Measurements from ENCODE around the gene ADCY9. TPM values are rescaled to one million over a fixed set of nuclear protein-coding genes. Genes with fewer than 3 reads are reported as not detected.
"Not testable (repeated sequence)": the region's sequence is repeated elsewhere in the genome, so short reads cannot be mapped to it uniquely, and the experiment has no call there.

The ADCY9 gene
- total RNA-seq, 2 donors from 2014 or later, result 1.2 to 3.3 TPM

DNA sequence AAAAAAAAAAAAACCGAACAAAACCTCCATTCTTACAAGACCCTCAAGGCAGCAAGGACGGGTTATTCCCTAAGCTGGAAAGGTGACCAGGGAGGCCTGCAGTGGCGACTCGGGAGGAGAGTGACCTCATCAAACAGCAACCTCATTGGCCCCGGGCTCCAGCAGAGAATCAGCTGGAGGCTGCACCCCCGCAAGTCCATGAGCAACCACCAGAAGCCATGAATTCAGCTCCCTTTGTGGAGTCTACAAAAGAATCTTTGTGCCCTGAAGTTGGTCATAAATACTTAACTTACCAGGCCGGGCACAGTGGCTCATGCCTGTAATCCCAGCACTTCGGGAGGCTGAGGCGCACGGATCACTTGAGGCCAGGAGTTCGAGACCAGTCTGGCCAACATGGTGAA is 154.8 kb downstream of the ADCY9 start:
- 67 to 85% methylated on average over 9 to 11 of the region's 11 CpGs for WGBS, 2 experiments (ENCODE audit: insufficient coverage in 1 of 2, insufficient read length in 1 of 2)
- peaks cover 8% of the 10 kb centered on the region for H3K36me3 Mint-ChIP-seq (ENCODE audit: low read depth)
- H3K4me3 Mint-ChIP-seq, result no peak overlapping the region
- Histone ChIP-seq H3K27me3 (ENCODE audit: control insufficient read depth, insufficient read depth, low read length, poor library complexity, severe bottlenecking) (no peaks in the 10 kb centered on the region), H3K9ac (ENCODE audit: extremely low read depth, low read length, poor library complexity, severe bottlenecking) (no peak overlapping the region), H3K36me3 (ENCODE audit: control insufficient read depth, insufficient read depth, low read length) (no peaks in the 10 kb centered on the region), H3K4me1 (ENCODE audit: control insufficient read depth, insufficient read depth, low read length) (peaks cover 3% of the 10 kb centered on the region), H3K27ac (ENCODE audit: low read depth, low read length) (no peak overlapping the region), H3K4me3 (ENCODE audit: low read length) (no peak overlapping the region), H3K9me3 (ENCODE audit: control insufficient read depth, low read length) (no peaks in the 10 kb centered on the region)
- peaks cover 24% of the 10 kb centered on the region for H3K27me3 Mint-ChIP-seq (ENCODE audit: insufficient read depth)
- TF ChIP-seq, protein P1, sequence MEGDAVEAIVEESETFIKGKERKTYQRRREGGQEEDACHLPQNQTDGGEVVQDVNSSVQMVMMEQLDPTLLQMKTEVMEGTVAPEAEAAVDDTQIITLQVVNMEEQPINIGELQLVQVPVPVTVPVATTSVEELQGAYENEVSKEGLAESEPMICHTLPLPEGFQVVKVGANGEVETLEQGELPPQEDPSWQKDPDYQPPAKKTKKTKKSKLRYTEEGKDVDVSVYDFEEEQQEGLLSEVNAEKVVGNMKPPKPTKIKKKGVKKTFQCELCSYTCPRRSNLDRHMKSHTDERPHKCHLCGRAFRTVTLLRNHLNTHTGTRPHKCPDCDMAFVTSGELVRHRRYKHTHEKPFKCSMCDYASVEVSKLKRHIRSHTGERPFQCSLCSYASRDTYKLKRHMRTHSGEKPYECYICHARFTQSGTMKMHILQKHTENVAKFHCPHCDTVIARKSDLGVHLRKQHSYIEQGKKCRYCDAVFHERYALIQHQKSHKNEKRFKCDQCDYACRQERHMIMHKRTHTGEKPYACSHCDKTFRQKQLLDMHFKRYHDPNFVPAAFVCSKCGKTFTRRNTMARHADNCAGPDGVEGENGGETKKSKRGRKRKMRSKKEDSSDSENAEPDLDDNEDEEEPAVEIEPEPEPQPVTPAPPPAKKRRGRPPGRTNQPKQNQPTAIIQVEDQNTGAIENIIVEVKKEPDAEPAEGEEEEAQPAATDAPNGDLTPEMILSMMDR (conservative IDR thresholded peaks at IDR 0.05), result no peak
- no peak overlapping the region for H3K27ac Mint-ChIP-seq
- H3K9me3 Mint-ChIP-seq, result peaks cover 5% of the 10 kb centered on the region
- peak; percentile 68 for DNase-seq
- peaks cover 18% of the 10 kb centered on the region for H3K4me1 Mint-ChIP-seq

DNA sequence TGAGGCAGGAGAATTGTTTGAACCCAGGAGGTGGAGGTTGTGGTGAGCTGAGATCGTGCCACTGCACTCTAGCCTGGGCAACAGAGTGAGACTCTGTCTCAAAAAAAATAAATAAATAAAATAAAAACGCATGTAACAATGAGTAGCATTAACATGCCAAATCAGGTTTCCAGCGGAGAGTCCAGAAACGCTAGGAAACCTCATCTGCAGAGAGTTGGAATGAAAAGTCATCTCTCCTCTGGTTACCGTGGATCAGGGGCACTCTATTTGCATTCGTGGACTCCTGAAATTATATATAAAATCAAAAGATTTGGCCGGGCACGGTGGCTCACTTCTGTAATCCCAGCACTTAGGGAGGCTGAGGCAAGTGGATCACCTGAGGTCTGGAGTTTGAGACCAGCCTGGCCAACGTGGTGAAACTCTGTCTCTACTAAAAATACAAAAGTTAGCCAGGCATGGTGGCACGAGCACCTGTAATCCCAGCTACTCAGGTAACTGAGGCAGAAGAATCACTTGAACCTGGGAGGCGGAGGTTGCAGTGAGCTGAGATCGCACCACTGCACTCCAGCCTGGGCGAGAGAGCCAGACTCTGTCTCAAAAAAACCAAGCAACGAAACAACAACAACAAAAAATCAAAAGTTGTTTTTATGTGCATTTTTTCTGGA is 156.2 kb downstream of the ADCY9 start:
- not testable (repeated sequence) for H3K4me1 ChIP-seq (ENCODE audit: control insufficient read depth, insufficient read depth, low read length); H3K36me3 ChIP-seq (ENCODE audit: control insufficient read depth, insufficient read depth, low read length); H3K9me3 Mint-ChIP-seq; H3K9me3 ChIP-seq (ENCODE audit: control insufficient read depth, low read length); H3K4me3 ChIP-seq (ENCODE audit: low read length); H3K4me3 Mint-ChIP-seq; H3K27me3 ChIP-seq (ENCODE audit: control insufficient read depth, insufficient read depth, low read length, poor library complexity, severe bottlenecking); H3K27ac ChIP-seq (ENCODE audit: low read depth, low read length); H3K9ac ChIP-seq (ENCODE audit: extremely low read depth, low read length, poor library complexity, severe bottlenecking); H3K36me3 Mint-ChIP-seq (ENCODE audit: low read depth); H3K27ac Mint-ChIP-seq; DNase-seq
- WGBS, 2 experiments (ENCODE audit: insufficient coverage in 1 of 2, insufficient read length in 1 of 2), result 89 to 92% methylated on average over 9 to 13 of the region's 14 CpGs
- Mint-ChIP-seq H3K27me3 (ENCODE audit: insufficient read depth) (peaks cover 14% of the 10 kb centered on the region), H3K4me1 (peaks cover 18% of the 10 kb centered on the region)

DNA sequence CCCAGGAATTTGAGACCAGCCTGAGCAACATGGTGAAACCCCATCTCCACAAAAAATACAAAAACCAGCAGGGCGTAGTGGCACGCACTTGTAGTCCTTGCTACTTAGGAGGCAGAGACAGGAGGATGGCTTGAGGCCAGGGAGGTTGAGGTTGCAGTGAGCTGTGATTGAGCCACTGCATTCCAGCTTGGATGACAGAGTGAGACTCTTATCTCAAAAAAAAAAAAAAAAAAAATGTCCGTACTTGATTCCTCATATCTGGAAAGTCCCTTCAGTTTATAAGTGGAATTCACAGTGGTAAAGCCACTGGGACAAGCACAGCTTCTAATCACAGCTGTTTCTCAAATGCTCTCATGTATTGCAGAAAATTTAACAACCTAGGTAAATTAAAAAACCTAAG is 157.1 kb downstream of the ADCY9 start:
- Histone ChIP-seq H3K4me3 (ENCODE audit: low read length) (no peak overlapping the region), H3K27me3 (ENCODE audit: control insufficient read depth, insufficient read depth, low read length, poor library complexity, severe bottlenecking) (no peaks in the 10 kb centered on the region), H3K4me1 (ENCODE audit: control insufficient read depth, insufficient read depth, low read length) (peaks cover 3% of the 10 kb centered on the region), H3K27ac (ENCODE audit: low read depth, low read length) (no peak overlapping the region), H3K36me3 (ENCODE audit: control insufficient read depth, insufficient read depth, low read length) (no peaks in the 10 kb centered on the region), H3K9me3 (ENCODE audit: control insufficient read depth, low read length) (no peaks in the 10 kb centered on the region), H3K9ac (ENCODE audit: extremely low read depth, low read length, poor library complexity, severe bottlenecking) (no peak overlapping the region)
- Mint-ChIP-seq H3K4me3 (no peak overlapping the region), H3K4me1 (peaks cover 18% of the 10 kb centered on the region), H3K36me3 (ENCODE audit: low read depth) (no peaks in the 10 kb centered on the region), H3K9me3 (no peaks in the 10 kb centered on the region), H3K27ac (no peak overlapping the region), H3K27me3 (ENCODE audit: insufficient read depth) (peaks cover 12% of the 10 kb centered on the region)
- WGBS, 2 experiments (ENCODE audit: insufficient coverage in 1 of 2, insufficient read length in 1 of 2), result 94% methylated on average over 3 of the region's 3 CpGs; no CpG with 5 or more reads in 1 of the 2 experiments
- no peak for DNase-seq
- TF ChIP-seq, protein P1 (conservative IDR thresholded peaks at IDR 0.05), result no peak

Data from endodermal cell (in vitro differentiated cells).